BJ (cell line): Measurements from ENCODE around the gene TOMT. TPM values are rescaled to one million over a fixed set of nuclear protein-coding genes. Genes with fewer than 3 reads are reported as not detected.

Experiments
- CTCF ChIA-PET: fragments of 350-600 bp; formaldehyde crosslinking; extraction: SDS; loops from one replicate; lab custom pipeline; 2021; ENCODE audit warnings: antibody characterized with exemption, inconsistent platforms; lab: Yijun Ruan, JAX
- POLR2A ChIA-PET: fragments of 300-600 bp; sonication (Branson Sonifier 250); formaldehyde crosslinking; extraction: SDS; loops from one replicate; lab custom pipeline; 2021; ENCODE audit warnings: antibody characterized with exemption; lab: Charles Lee
- DNase-seq: peaks from one replicate; pipeline ENCODE4 v3.0.0-alpha.2; 2011; ENCODE audit warnings: low read depth
- H3K27me3 ChIP-seq: 2 replicates; pipeline ENCODE4 v1.6.0; 2011; ENCODE audit warnings: low read length; ENCODE audit not compliant: control insufficient read depth, insufficient read depth
- H3K36me3 ChIP-seq: 2 replicates; pipeline ENCODE4 v1.5.1; 2011; ENCODE audit warnings: low read length; ENCODE audit not compliant: control insufficient read depth, insufficient read depth
- H3K4me3 ChIP-seq: 2 replicates; pipeline ENCODE4 v1.5.1; 2011; ENCODE audit warnings: low read depth, mild to moderate bottlenecking, control low read depth, low read length
- polyA plus RNA-seq: library from polyadenylated mRNA; depleted of rRNA; stranded (reverse); fragments of >200 nt; gene quantifications from 2 replicates; pipeline ENCODE4 v1.2.3, GENCODE V29; 2011; rRNA removed
- small RNA-seq: library from RNA; depleted of rRNA; stranded (forward); fragments of <200 nt; gene quantifications from one replicate; pipeline ENCODE3, GENCODE V24; 2012; ENCODE audit warnings: low replicate concordance, low read depth; ENCODE audit not compliant: insufficient read length
- TF ChIP-seq, protein P1 (sequence below): IDR thresholded peaks from 2 replicates; pipeline ENCODE4 v1.5.1; 2011; ENCODE audit warnings: low read depth, mild to moderate bottlenecking, control low read depth, inconsistent platforms, low read length, moderate library complexity; ENCODE audit not compliant: insufficient read depth

Gene TOMT
- polyA plus RNA-seq, 1 experiment = not detected

DNA sequence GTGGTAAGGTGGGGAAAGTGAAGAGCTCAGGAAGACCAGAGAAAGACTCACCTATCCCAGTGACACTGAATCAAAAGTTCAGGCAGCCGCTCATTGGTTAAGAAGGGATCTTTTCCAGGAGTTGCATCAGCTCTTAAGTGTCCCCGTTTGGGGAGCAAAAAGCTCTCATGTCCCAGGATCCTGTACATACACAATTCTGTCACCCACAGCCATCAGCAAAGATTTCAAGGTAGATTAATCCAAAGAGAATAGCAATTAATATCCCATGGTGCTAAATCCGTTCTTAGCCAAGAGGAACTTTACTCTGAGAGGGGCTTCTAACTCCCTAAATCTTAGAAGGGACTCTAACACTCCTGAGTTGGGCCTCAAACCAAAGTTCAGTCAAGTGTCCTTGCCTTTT lies 49.1 kb downstream of the TOMT start:
- H3K27me3 ChIP-seq = no peaks in the 10 kb centered on the region
- POLR2A ChIA-PET = no interaction called here
- no peak for DNase-seq
- H3K36me3 ChIP-seq = no peaks in the 10 kb centered on the region
- TF ChIP-seq, protein P1, sequence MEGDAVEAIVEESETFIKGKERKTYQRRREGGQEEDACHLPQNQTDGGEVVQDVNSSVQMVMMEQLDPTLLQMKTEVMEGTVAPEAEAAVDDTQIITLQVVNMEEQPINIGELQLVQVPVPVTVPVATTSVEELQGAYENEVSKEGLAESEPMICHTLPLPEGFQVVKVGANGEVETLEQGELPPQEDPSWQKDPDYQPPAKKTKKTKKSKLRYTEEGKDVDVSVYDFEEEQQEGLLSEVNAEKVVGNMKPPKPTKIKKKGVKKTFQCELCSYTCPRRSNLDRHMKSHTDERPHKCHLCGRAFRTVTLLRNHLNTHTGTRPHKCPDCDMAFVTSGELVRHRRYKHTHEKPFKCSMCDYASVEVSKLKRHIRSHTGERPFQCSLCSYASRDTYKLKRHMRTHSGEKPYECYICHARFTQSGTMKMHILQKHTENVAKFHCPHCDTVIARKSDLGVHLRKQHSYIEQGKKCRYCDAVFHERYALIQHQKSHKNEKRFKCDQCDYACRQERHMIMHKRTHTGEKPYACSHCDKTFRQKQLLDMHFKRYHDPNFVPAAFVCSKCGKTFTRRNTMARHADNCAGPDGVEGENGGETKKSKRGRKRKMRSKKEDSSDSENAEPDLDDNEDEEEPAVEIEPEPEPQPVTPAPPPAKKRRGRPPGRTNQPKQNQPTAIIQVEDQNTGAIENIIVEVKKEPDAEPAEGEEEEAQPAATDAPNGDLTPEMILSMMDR = no peak
- no peak overlapping the region for H3K4me3 ChIP-seq
- CTCF ChIA-PET = interaction anchor here (4.8 to 6.5 kb wide), 2 partner anchors 11 to 28 kb away, joined by 34 read pairs; no protein-coding TSS in a partner anchor

DNA sequence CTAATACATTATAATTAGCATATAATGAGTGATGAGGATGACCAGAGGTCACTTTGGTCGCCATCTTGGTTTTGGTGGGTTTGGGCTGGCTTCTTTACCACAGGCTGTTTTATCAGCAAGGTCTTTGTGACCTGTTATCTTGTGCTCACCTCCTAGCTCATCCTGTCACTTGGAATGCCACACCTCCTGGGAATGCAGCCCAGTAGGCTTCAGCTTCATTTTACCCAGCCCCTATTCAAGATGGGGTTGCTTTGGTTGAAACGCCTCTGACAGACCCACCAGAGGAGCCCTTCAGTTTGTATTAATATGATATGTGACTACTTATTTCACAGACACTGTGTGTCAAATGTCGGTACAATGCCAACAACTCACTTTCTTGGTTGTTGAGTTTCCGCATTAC lies 50.0 kb downstream of the TOMT start:
- Histone ChIP-seq H3K27me3 (no peaks in the 10 kb centered on the region; the same call in 1 of the 2 replicates), H3K4me3 (no peak overlapping the region), H3K36me3 (no peaks in the 10 kb centered on the region)
- TF ChIP-seq, protein P1 = no peak
- POLR2A ChIA-PET = no interaction called here
- CTCF ChIA-PET = interaction anchor here (4.8 to 6.5 kb wide), 2 partner anchors 12 to 27 kb away, joined by 34 read pairs; no protein-coding TSS in a partner anchor
- DNase-seq = no peak

GRCh38 chr11:72157131-72157530 lies 51.4 kb downstream of the TOMT start:
- POLR2A ChIA-PET = no interaction called here
- DNase-seq = no peak
- H3K4me3 ChIP-seq = no peak overlapping the region
- CTCF ChIA-PET = interaction anchor here (4.8 to 6.5 kb wide), 2 partner anchors 13 to 26 kb away, joined by 34 read pairs; no protein-coding TSS in a partner anchor
- no peaks in the 10 kb centered on the region for H3K36me3 ChIP-seq
- TF ChIP-seq, protein P1 = no peak
- no peaks in the 10 kb centered on the region; the same call in 1 of the 2 replicates for H3K27me3 ChIP-seq

Small RNA genes lying within 50 kb of the gene (small RNA-seq; reads per million reads assigned to genes)
- not detected for gene MIR3165

Other genes with a start within 250 kb of the TOMT start
- gene DEFB131B, start 227.5 kb upstream of the TOMT start, polyA plus RNA-seq = not detected in 2 replicates
- 3.3 and 4.5 TPM in 2 replicates for gene XNDC1N, start 177.3 kb upstream of the TOMT start, polyA plus RNA-seq
- gene RNF121, start 176.9 kb upstream of the TOMT start, polyA plus RNA-seq = 77.3 and 80.5 TPM in 2 replicates
- gene IL18BP, start 107.0 kb upstream of the TOMT start, polyA plus RNA-seq = 2.5 and 3.2 TPM in 2 replicates
- gene NUMA1, start 25.4 kb upstream of the TOMT start, polyA plus RNA-seq = 87.1 and 120 TPM in 2 replicates
- gene LRRC51, start 25.1 kb upstream of the TOMT start, polyA plus RNA-seq = 9.8 TPM in 2 replicates
- 105 and 145 TPM in 2 replicates for gene LAMTOR1, start 2.6 kb upstream of the TOMT start, polyA plus RNA-seq
- 51.5 and 54.3 TPM in 2 replicates for gene ANAPC15, start 6.8 kb downstream of the TOMT start, polyA plus RNA-seq
- 0.85 and 0.89 TPM in 2 replicates for gene FOLR3, start 29.8 kb downstream of the TOMT start, polyA plus RNA-seq
- gene FOLR1, start 86.2 kb downstream of the TOMT start, polyA plus RNA-seq = 0.83 and 1.2 TPM in 2 replicates
- gene FOLR2, start 110.9 kb downstream of the TOMT start, polyA plus RNA-seq = not detected in 2 replicates
- gene INPPL1, start 118.8 kb downstream of the TOMT start, polyA plus RNA-seq = 114 and 164 TPM in 2 replicates
- gene PHOX2A, start 138.3 kb downstream of the TOMT start, polyA plus RNA-seq = not detected in 2 replicates